GM19455 (cell line): ENCODE data around the gene ATP8B2.
"Not testable (repeated sequence)": the region's sequence is repeated elsewhere in the genome, so short reads cannot be mapped to it uniquely, and the experiment has no call there.

Experiments used
- ATAC-seq: cut with Tn5 transposase; IDR thresholded peaks from one replicate; pipeline ENCODE4 v1.9.1; 2021; ENCODE audit not compliant: unreplicated experiment

Gene ATP8B2, protein sequence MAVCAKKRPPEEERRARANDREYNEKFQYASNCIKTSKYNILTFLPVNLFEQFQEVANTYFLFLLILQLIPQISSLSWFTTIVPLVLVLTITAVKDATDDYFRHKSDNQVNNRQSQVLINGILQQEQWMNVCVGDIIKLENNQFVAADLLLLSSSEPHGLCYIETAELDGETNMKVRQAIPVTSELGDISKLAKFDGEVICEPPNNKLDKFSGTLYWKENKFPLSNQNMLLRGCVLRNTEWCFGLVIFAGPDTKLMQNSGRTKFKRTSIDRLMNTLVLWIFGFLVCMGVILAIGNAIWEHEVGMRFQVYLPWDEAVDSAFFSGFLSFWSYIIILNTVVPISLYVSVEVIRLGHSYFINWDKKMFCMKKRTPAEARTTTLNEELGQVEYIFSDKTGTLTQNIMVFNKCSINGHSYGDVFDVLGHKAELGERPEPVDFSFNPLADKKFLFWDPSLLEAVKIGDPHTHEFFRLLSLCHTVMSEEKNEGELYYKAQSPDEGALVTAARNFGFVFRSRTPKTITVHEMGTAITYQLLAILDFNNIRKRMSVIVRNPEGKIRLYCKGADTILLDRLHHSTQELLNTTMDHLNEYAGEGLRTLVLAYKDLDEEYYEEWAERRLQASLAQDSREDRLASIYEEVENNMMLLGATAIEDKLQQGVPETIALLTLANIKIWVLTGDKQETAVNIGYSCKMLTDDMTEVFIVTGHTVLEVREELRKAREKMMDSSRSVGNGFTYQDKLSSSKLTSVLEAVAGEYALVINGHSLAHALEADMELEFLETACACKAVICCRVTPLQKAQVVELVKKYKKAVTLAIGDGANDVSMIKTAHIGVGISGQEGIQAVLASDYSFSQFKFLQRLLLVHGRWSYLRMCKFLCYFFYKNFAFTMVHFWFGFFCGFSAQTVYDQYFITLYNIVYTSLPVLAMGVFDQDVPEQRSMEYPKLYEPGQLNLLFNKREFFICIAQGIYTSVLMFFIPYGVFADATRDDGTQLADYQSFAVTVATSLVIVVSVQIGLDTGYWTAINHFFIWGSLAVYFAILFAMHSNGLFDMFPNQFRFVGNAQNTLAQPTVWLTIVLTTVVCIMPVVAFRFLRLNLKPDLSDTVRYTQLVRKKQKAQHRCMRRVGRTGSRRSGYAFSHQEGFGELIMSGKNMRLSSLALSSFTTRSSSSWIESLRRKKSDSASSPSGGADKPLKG

GRCh38 chr1:154324669-154325582 lies at the start of gene ATP8B2:
ATP8B2 (plus strand) TSS chr1:154325525; CDS start chr1:154328142, 2,617 bp downstream.
- ATAC-seq: no peak

GRCh38 chr1:154276797-154277196 lies 48.5 kb upstream of the ATP8B2 start:
- ATAC-seq: no peak

DNA sequence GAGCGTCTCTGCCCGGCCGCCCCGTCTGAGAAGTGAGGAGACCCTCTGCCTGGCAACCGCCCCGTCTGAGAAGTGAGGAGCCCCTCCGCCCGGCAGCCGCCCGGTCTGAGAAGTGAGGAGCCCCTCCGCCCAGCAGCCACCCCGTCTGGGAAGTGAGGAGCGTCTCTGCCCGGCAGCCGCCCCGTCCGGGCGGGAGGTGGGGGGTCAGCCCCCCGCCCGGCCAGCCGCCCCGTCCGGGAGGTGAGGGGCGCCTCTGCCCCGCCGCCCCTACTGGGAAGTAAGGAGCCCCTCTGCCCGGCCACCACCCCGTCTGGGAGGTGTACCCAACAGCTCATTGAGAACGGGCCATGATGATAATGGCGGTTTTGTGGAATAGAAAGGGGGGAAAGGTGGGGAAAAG lies 37.7 kb upstream of the ATP8B2 start:
- not testable (repeated sequence) for ATAC-seq

GRCh38 chr1:154288661-154289060 lies 36.7 kb upstream of the ATP8B2 start:
- ATAC-seq: no peak

- ATAC-seq: no peak
These were observed 34.4 kb upstream of the ATP8B2 start for GRCh38 chr1:154290921-154291320.

DNA sequence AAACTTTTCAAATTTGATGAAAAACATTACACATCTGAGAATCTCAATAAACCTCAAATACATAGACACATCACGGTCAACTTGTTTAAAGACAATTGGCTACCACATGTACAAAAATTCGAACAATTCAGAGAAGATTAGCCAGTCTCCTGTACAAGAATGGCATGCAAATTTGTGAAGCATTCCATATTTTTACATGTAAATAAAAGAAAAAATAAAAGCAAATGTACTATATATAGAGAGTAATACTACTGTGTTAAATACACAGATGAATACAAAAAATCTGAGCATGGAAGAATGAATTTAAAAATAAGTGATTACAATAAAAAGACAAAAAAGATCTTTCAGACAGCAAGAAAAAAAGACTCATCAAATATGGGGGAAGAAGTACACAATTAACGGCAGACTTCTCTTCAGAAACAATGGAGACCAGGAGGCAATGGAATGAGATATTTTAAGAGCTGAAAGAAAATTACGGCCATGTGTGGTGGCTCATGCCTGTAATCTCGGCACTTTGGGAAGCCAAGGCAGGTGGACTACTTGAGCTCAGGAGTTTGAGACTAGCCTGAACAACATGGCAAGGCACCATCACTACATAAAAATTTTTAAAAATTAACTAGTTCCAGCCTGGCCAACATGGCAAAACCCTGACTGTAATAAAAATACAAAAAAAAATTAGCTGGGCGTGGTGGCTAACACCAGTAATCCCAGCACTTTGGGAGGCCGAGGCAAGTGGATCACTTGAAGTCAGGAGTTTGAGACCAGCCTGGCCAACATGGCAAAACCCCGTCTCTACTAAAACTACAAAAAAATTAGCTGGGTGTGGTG lies 29.7 kb upstream of the ATP8B2 start:
- no peak for ATAC-seq

DNA sequence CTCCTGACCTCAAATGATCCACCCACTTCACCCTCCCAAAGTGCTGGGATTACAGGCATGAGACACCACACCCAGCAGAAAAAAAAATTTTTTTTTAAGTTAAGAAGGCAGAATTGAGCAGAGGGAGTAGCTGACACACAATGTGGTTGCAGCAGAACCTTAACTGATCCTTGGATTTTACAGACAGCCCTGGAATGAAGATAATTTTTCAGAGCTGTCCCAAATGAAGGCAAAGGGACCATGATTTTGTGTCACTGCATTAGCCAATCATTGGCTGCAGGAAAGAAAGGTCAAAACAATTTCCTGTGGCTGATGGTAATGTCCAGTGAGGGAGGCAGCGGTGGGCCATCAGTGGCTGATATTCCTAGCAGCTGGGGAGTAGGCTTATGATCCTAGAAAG lies 23.7 kb upstream of the ATP8B2 start:
- no peak for ATAC-seq

DNA sequence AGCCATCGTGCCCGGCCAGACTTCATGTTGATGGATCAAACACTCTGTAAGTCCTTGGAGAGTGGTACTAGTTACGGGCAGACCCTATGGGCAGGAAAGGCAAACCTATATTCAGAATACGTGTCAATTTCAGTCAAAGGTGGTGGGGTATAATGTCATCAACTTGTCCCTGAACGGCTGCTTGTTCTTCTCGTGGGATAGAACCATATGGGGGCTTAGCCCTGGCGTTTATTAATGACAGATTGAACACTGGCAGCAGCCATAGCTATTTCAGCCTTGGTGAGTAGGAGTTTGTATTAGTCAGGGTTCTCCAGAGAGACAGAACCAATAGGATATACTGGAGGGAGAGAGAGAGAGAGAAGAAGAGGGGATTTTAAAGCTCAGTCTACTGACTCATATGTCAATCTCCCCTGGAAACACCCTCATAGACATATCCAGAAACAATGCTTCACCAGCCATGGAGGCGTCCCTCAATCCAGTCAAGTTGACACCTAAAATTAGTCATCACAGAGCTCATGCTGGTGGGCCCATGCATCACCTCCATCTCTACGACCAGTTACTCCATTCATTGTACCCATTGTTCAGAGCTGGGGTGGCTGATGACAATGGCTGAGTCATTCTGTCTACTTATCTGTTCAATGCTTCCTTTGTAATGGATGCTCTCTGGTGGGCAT lies 20.5 kb upstream of the ATP8B2 start:
- no peak for ATAC-seq

GRCh38 chr1:154306151-154306550 lies 19.2 kb upstream of the ATP8B2 start:
- ATAC-seq: no peak

DNA sequence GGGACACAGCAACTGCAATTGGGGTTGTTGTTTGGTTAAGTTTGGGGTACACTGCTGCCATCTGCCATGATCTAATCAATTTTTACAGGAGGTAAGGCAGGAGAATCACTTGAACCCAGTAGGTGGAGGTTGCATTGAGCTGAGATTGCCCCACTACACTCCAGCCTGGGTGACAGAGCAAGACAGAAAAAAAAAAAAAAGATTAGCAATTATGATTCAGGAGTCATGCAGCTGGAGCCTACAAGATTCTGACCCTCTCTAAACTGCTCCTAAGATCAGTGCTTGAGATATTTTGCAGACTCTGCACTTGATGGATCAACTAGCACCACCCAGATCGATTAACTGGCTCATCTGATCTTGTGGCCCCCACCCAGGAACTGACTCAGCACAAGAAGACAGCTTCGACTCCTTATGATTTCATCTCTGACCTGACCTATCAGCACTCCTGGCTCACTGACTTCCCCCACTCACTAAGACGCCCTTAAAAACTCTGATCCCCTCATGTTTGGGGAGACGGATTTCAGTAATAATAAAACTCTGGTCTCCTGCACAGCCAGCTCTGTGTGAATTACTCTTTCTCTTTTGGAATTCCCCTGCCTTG lies 17.6 kb upstream of the ATP8B2 start:
- not testable (repeated sequence) for ATAC-seq

GRCh38 chr1:154309136-154309535 lies 16.2 kb upstream of the ATP8B2 start:
- not testable (repeated sequence) for ATAC-seq

DNA sequence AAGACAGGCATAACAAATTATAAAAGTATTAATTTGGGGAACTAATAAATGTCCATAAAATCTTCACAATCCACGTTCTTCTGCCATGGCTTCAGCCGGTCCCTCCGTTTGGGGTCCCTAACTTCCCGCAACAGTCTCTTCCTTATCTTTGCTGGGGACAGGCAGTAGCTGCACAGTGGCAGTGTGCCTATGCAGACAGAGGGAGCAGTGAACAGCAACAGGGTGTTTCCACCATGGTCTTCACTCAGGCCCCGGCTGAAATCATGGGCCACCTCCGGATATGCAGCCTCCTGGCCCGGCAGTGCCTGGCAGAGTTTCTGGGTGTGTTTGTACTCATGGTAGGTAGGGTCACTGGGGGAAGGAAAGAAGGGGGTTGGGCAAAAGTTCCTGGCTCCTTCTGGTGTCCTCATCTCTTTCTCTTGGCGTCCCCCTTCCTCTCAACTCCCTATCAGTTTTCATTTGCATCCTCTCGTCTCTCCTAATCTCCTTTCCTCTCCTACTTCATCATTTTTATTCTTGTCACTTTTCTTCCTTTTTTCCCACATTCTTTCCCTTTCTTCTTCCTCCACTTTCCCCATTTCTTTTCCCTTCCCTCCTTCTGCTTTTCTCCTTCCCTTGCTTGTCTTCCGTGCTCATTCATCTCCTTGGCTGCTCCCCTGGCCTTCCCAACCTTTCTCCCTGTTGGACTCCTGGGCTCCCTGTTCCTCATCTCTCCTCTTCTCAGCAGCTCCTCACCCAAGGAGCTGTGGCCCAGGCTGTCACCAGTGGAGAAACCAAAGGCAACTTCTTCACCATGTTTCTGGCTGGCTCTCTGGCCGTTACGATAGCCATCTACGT lies 12.9 kb upstream of the ATP8B2 start:
- not testable (repeated sequence) for ATAC-seq

DNA sequence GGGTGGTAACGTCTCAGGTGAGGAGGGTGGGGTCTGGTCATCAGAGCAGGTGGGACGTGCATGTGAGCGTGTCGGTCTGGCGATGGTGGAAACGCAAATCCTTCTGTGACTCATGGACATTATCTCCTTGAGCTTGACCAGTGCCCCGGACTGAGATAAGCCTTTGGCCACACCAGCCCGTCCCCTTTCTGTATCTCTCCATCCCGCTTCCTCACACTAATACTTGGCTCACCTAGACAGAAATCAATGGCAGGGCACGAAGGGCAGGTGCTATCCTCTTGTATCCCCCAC lies 12.3 kb upstream of the ATP8B2 start:
- no peak for ATAC-seq

GRCh38 chr1:154314226-154314625 lies 11.1 kb upstream of the ATP8B2 start:
- not testable (repeated sequence) for ATAC-seq

- ATAC-seq: no peak
These were observed 8.6 kb upstream of the ATP8B2 start for GRCh38 chr1:154316704-154317103.

GRCh38 chr1:154318386-154318785 lies 6.9 kb upstream of the ATP8B2 start:
- ATAC-seq: no peak

- no peak for ATAC-seq
These were observed 4.3 kb upstream of the ATP8B2 start, which contains the start of gene AQP10 for GRCh38 chr1:154320882-154321608. AQP10 (plus strand) TSS chr1:154321093; CDS start chr1:154321156, 63 bp downstream.
